HFF-Myc (cell line): ENCODE measurements around the gene NOL4L.

Experiments used
- DNase-seq: peaks from one replicate; pipeline ENCODE4 v3.0.0-alpha.2; 2011; ENCODE audit warnings: low read depth; ENCODE audit errors: extremely low read depth
- H3K4me3 ChIP-seq: replicated peaks from 2 replicates; pipeline ENCODE4 v1.5.1; 2011; ENCODE audit warnings: low read depth, mild to moderate bottlenecking, control low read depth, low read length
- CTCF ChIP-seq: IDR thresholded peaks from 2 replicates; pipeline ENCODE4 v1.5.1; 2012; ENCODE audit warnings: mild to moderate bottlenecking, low read depth, low read length, control low read depth; ENCODE audit errors: missing control alignments

Gene NOL4L

GRCh38 chr20:32482442-32483261 lies 102.5 kb downstream of the NOL4L start:
- peak overlapping the region; percentile 62 for H3K4me3 ChIP-seq
- no peak for TF ChIP-seq CTCF
- DNase-seq: no peak

GRCh38 chr20:32482143-32482441 lies 103.0 kb downstream of the NOL4L start:
- peak overlapping the region; percentile 62 for H3K4me3 ChIP-seq
- no peak for TF ChIP-seq CTCF
- DNase-seq: no peak

GRCh38 chr20:32481311-32482142 lies 103.6 kb downstream of the NOL4L start:
- TF ChIP-seq CTCF: no peak
- peak overlapping the region; percentile 62 for H3K4me3 ChIP-seq
- no peak for DNase-seq

GRCh38 chr20:32480371-32481241 lies 104.5 kb downstream of the NOL4L start:
- no peak for TF ChIP-seq CTCF
- no peak for DNase-seq
- no peak overlapping the region for H3K4me3 ChIP-seq

GRCh38 chr20:32479697-32480171 lies 105.4 kb downstream of the NOL4L start:
- no peak for TF ChIP-seq CTCF
- H3K4me3 ChIP-seq: no peak overlapping the region
- no peak for DNase-seq

- H3K4me3 ChIP-seq: no peak overlapping the region
- no peak for TF ChIP-seq CTCF
- no peak for DNase-seq
Measured at GRCh38 chr20:32479012-32479411, 106.1 kb downstream of the NOL4L start.
